HG03354 (cell line): Measurements from ENCODE around the gene RBM41.
"Not testable (repeated sequence)": the region's sequence is repeated elsewhere in the genome, so short reads cannot be mapped to it uniquely, and the experiment has no call there.

Experiments used
- ATAC-seq: cut with Tn5 transposase; IDR thresholded peaks from one replicate; pipeline ENCODE4 v1.9.1; 2021; ENCODE audit warnings: mild to moderate bottlenecking; ENCODE audit not compliant: unreplicated experiment, poor library complexity, severe bottlenecking

Gene RBM41

GRCh38 chrX:107118322-107119147 is at the start of gene RBM41:
RBM41 (minus strand) TSS chrX:107118822; CDS start chrX:107118773, 49 bp downstream.
- peak; percentile 100 for ATAC-seq

- ATAC-seq: no peak
Measured at GRCh38 chrX:107168257-107168656, 49.6 kb upstream of the RBM41 start.

DNA sequence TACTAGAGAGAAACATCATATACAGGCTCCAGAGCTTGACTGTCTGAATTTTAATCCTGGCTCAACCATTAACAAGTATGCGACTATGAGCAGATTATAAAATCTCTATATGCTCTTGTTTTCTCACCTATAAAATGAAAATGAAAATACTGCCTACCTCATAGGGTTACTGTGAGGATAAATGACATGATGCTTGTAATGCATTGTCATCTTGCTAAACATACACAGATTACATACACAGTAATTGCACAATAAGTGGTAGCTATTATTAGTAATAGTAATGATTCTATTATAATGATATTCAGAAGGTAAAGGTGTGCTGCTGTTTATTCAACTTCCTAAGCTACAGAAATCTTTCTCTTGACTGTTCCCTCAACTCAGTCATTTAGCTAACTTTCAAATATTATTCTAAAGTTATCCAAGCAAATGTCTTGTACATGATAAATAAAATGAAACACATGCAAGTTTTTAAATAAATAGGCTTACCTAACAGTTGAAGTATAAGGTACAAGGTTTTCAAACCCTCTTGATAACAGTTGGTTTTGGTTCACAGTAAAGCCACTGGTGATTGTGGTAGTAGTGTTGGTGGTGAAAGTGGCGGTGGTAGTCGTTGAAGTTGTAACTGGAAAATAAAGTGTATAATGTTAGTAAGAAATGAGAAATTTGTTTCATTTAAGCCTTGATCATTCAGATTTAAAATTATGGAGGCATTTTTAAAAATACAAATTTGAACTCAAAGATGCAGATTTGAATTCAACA is 48.7 kb upstream of the RBM41 start:
- ATAC-seq: no peak

- not testable (repeated sequence) for ATAC-seq
Measured at GRCh38 chrX:107157618-107158017, 39.0 kb upstream of the RBM41 start.

DNA sequence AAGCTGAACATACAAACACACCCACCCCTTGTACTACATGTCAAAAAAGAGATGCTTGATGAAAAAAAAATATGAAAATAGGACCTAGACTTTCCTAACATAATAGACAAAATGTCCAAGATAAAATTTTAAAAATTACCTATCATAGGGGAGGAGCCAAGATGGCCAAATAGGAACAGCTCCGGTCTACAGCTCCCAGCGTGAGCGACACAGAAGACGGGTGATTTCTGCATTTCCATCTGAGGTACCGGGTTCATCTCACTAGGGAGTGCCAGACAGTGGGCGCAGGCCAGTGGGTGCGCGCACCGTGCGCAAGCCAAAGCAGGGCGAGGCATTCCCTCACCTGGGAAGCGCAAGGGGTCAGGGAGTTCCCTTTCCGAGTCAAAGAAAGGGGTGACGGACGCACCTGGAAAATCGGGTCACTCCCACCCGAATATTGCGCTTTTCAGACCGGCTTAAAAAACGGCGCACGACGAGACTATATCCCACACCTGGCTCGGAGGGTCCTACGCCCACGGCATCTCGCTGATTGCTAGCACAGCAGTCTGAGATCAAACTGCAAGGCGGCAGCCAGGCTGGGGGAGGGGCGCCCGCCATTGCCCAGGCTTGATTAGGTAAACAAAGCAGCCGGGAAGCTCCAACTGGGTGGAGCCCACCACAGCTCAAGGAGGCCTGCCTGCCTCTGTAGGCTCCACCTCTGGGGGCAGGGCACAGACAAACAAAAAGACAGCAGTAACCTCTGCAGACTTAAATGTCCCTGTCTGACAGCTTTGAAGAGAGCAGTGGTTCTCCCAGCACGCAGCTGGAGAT is 37.2 kb upstream of the RBM41 start:
- ATAC-seq: not testable (repeated sequence)

GRCh38 chrX:107154787-107155620 is 36.4 kb upstream of the RBM41 start:
- ATAC-seq: no peak

DNA sequence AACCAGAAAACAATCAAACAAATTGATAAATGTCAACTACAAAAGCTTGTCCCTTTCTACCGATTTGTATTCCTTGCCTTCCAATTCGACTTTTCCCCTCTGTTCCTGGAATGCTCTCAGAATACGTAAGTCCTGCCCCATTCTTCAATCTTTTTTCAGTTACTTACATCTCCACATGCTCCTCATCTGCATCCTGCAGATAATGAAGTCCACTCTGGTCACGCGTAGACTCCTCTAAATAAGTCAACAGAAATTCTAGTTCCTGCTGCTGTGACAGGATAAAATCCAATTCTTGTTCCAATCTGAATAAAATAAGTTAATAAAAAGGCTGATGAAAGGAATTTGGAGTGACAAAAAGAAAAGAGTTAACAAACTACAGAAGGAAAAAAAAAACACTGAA is 34.4 kb upstream of the RBM41 start:
- no peak for ATAC-seq

DNA sequence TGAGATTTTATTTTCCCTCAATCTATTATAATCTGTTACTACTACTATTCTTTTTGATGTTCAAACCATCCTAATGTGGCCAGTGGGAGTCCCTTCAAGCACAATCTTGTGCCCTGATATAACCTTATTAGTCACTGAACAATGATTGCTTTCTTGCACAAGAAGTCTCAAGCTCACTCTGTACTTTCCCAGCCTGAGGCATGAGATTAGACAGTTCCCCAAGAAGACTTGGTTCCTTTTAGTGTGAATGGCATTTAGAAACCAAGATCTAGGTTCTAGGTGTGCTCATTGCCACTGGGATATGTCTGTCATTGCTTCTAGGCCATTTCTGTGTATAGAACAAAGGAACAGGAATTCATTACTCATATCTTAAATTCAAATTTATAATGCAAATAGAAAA is 28.0 kb upstream of the RBM41 start:
- no peak for ATAC-seq

DNA sequence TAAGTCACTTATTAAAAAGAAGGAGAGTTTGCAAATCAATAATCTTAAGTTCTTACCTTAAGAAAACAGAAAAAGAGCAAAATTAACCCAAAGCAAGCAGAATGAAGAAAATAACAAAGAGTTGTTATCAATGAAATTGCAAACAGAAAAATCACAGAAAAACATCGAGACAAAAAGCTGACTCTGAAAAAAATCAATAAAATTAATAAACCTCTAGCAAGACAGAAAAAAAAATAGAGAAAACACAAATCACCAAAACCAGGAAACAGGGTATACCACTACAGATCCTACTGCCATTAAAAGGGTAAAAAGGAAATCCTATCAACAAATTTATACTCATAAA is 17.3 kb upstream of the RBM41 start:
- ATAC-seq: no peak

GRCh38 chrX:107135049-107135964 is 16.7 kb upstream of the RBM41 start:
- ATAC-seq: peak; percentile 88

DNA sequence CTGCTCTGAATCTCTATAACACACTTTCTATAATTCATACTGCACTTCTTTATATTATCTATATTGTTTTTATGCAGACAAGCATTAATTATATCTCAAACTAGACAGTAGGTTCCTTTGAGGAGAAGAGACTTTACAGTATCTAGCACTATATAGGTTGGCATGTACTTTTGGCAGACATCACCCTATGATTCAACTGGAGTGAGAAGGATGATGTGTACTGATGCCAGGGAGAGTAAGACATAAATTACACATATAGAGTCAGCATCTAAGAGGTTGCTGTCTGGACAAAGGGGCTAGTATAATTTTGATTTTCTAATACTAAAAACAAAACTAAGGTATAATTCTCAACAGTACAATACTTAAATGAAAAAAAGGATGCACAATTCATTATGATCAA is 5.1 kb upstream of the RBM41 start:
- no peak for ATAC-seq

DNA sequence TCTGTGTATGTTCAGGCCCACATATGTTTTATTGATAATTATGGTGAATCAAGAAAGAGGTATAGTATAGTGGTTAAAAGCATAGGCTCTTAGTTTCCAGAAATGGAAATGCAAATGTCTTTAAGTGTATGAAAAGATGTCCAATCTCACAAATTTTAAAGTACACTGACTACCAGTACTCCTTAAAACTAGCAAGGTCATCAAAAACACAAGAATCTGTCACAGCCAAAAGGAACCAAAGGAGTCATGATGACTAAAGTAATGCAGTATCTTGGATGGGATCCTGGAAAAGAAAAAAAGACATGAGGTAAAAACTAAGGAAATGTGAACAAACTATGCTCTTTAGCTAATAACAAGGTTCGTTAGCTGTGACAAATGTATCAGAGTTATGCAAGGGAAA is 661 bp upstream of the RBM41 start:
- no peak for ATAC-seq

DNA sequence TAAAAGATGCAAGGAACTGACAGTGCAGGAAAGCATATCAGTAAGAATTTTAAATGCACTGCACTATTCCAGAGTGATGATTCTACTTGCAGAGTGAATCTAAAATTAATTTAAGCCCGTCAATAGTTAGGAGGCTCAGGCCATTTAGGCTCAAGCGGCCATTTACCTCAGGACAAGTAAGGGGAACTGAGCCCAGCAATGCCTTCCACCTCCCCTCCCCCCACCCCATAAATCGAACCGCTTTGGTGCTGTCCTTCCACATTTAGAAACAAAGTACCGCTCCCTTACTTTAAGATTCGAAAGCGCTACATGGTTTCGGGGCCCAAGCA is 665 bp downstream of the RBM41 start:
- no peak for ATAC-seq

- ATAC-seq: no peak
Measured at GRCh38 chrX:107107459-107107858, 11.2 kb downstream of the RBM41 start.

- no peak for ATAC-seq
Measured at GRCh38 chrX:107102980-107103379, 15.6 kb downstream of the RBM41 start.

- no peak for ATAC-seq
Measured at GRCh38 chrX:107076158-107076557, 42.5 kb downstream of the RBM41 start.

- ATAC-seq: not testable (repeated sequence)
Measured at GRCh38 chrX:107057731-107058130, 60.9 kb downstream of the RBM41 start.

DNA sequence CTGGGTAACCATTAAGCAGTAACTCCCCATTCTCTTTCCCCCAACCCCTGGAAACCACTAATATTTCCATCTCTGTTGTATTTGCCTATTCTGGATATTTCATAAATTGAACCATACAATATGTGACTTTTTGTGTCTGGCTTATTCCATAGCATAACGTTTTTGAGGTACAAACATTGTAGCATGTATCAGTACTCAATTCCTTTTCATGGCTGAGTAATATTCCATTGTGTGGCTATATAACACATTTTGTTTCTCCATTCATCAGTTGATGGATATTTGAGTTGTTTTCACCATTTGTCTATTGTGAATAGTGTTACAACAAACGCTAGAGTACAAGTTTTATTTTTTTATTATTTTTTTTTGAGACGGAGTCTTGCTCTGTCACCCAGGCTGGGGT is 63.6 kb downstream of the RBM41 start:
- ATAC-seq: no peak
